ENCODE data around the gene TSBP1. TPM values are rescaled to one million over a fixed set of nuclear protein-coding genes. Genes with fewer than 3 reads are reported as not detected.

TSBP1 gene
- total RNA-seq, 2 experiments from 2014 or later, result not detected

- CTCF ChIA-PET (ENCODE audit: unreplicated experiment), result no interaction called here
Observed at GRCh38 chr6:32405656-32406055, 34.0 kb upstream of the TSBP1 start.

GRCh38 chr6:32402812-32403211 is 31.1 kb upstream of the TSBP1 start:
- ChIA-PET POLR2A (interaction anchor here (1.0 to 1.1 kb wide), 2 partner anchors 22 to 127 kb away, joined by 3 to 4 read pairs; no protein-coding TSS in a partner anchor), CTCF (ENCODE audit: unreplicated experiment) (no interaction called here)
- DNase-seq (ENCODE audit: low spot score), result no peak
- TF ChIP-seq EZH2phosphoT487 (IDR thresholded peaks at IDR 0.05; ENCODE audit: borderline replicate concordance, low read depth, low read length), result no peak
- TF ChIP-seq CTCF (conservative IDR thresholded peaks at IDR 0.05; ENCODE audit: low read length), result no peak
- intact Hi-C loops (cut with micrococcal nuclease; ENCODE audit: unreplicated experiment), result no loop called here
- Histone ChIP-seq H2AFZ (ENCODE audit: low read length) (no peak overlapping the region), H3K27ac (ENCODE audit: low read depth, low read length, poor library complexity, severe bottlenecking) (no peak overlapping the region), H3K9me3 (ENCODE audit: low read length) (no peaks in the 10 kb centered on the region), H3K4me3 (ENCODE audit: low read depth, low read length, poor library complexity, severe bottlenecking) (no peak overlapping the region), H3K79me2 (ENCODE audit: insufficient read depth, low read depth, low read length) (no peaks in the 10 kb centered on the region), H3K9me2 (ENCODE audit: insufficient read depth, low read length) (no peaks in the 10 kb centered on the region), H3K4me2 (ENCODE audit: low read length) (no peak overlapping the region), H3K4me1 (ENCODE audit: insufficient read depth, low read length, poor library complexity, severe bottlenecking) (peaks cover 37% of the 10 kb centered on the region), H4K20me1 (ENCODE audit: insufficient read depth, low read length) (no peaks in the 10 kb centered on the region), H3K36me3 (ENCODE audit: insufficient read depth, low read length) (no peaks in the 10 kb centered on the region)
- BruUV-seq (replicated peaks), result no TSS peak

More at GRCh38 chr6:32405656-32406055, 34.0 kb upstream of the TSBP1 start:
- H3K36me3 ChIP-seq (ENCODE audit: insufficient read depth, low read length), result no peaks in the 10 kb centered on the region
- no peak overlapping the region for H2AFZ ChIP-seq (ENCODE audit: low read length)
- no peaks in the 10 kb centered on the region for H3K79me2 ChIP-seq (ENCODE audit: insufficient read depth, low read depth, low read length)
- POLR2A ChIA-PET, result no interaction called here
- no peaks in the 10 kb centered on the region for H3K9me3 ChIP-seq (ENCODE audit: low read length)
- H4K20me1 ChIP-seq (ENCODE audit: insufficient read depth, low read length), result no peaks in the 10 kb centered on the region
- no peak for TF ChIP-seq CTCF (conservative IDR thresholded peaks at IDR 0.05; ENCODE audit: low read length)
- no peak overlapping the region for H3K4me2 ChIP-seq (ENCODE audit: low read length)
- BruUV-seq (replicated peaks), result no TSS peak
- no peak overlapping the region for H3K4me3 ChIP-seq (ENCODE audit: low read depth, low read length, poor library complexity, severe bottlenecking)
- no peak for DNase-seq (ENCODE audit: low spot score)
- H3K9me2 ChIP-seq (ENCODE audit: insufficient read depth, low read length), result no peaks in the 10 kb centered on the region
- intact Hi-C loops (cut with micrococcal nuclease; ENCODE audit: unreplicated experiment), result no loop called here
- H3K4me1 ChIP-seq (ENCODE audit: insufficient read depth, low read length, poor library complexity, severe bottlenecking), result peaks cover 16% of the 10 kb centered on the region
- no peak overlapping the region for H3K27ac ChIP-seq (ENCODE audit: low read depth, low read length, poor library complexity, severe bottlenecking)

GRCh38 chr6:32401284-32401963 is 29.7 kb upstream of the TSBP1 start:
- Histone ChIP-seq H3K27ac (ENCODE audit: low read depth, low read length, poor library complexity, severe bottlenecking) (no peak overlapping the region), H2AFZ (ENCODE audit: low read length) (peak overlapping the region; percentile 66; the same call in 1 of the 2 replicates), H3K4me2 (ENCODE audit: low read length) (no peak overlapping the region), H4K20me1 (ENCODE audit: insufficient read depth, low read length) (no peaks in the 10 kb centered on the region), H3K9me3 (ENCODE audit: low read length) (no peaks in the 10 kb centered on the region), H3K36me3 (ENCODE audit: insufficient read depth, low read length) (no peaks in the 10 kb centered on the region), H3K4me3 (ENCODE audit: low read depth, low read length, poor library complexity, severe bottlenecking) (no peak overlapping the region), H3K79me2 (ENCODE audit: insufficient read depth, low read depth, low read length) (no peaks in the 10 kb centered on the region), H3K4me1 (ENCODE audit: insufficient read depth, low read length, poor library complexity, severe bottlenecking) (peaks cover 51% of the 10 kb centered on the region), H3K9me2 (ENCODE audit: insufficient read depth, low read length) (no peaks in the 10 kb centered on the region)
- BruUV-seq (replicated peaks), result no TSS peak
- ChIA-PET CTCF (ENCODE audit: unreplicated experiment) (interaction anchor here (0.7 kb wide), 1 partner anchor 156 kb away, joined by 3 read pairs; no protein-coding TSS in a partner anchor), POLR2A (interaction anchor here (0.6 to 1.4 kb wide), 9 partner anchors 11 to 699 kb away, joined by 3 to 5 read pairs (median 4); no protein-coding TSS in a partner anchor)
- DNase-seq (ENCODE audit: low spot score), result peak; percentile 33
- intact Hi-C loops (cut with micrococcal nuclease; ENCODE audit: unreplicated experiment), result no loop called here
- TF ChIP-seq EZH2phosphoT487 (IDR thresholded peaks at IDR 0.05; ENCODE audit: borderline replicate concordance, low read depth, low read length) (no peak), CTCF (conservative IDR thresholded peaks at IDR 0.05; ENCODE audit: low read length) (peak; percentile 58)
